HepG2 (cell line): ENCODE results near the gene PLOD3. TPM values are rescaled to one million over a fixed set of nuclear protein-coding genes. Genes with fewer than 3 reads are reported as not detected.
A peak's percentile ranks its signal among the peaks of the same experiment; 100 is the strongest.

Experiments used
- ASH2L ChIP-seq: fragments of 300-600, 200-600 bp; sonication (generic); IDR thresholded peaks from 2 replicates; pipeline ENCODE4 v1.7.0; 2017; ENCODE audit warnings: low read depth, mild to moderate bottlenecking, moderate library complexity, mixed read lengths, low read length; ENCODE audit not compliant: insufficient read length
- CEBPG ChIP-seq: IDR thresholded peaks from 2 replicates; pipeline ENCODE4 v1.6.1; 2016
- CENPX ChIP-seq: sonication (generic); formaldehyde crosslinking; IDR thresholded peaks from 2 replicates; pipeline ENCODE4 v1.9.0; 2021; ENCODE audit warnings: mild to moderate bottlenecking, missing genetic modification reagents, moderate library complexity
- EEA1 ChIP-seq: sonication (generic); formaldehyde crosslinking; IDR thresholded peaks from 2 replicates; pipeline ENCODE4 v1.5.1; 2020; ENCODE audit warnings: mild to moderate bottlenecking, missing genetic modification reagents, borderline replicate concordance
- NKX3-1 ChIP-seq: sonication (generic); formaldehyde crosslinking; IDR thresholded peaks from 2 replicates; pipeline ENCODE4 v1.5.0; 2020; ENCODE audit warnings: missing genetic modification reagents
- RBM39 ChIP-seq: fragments of 200-400 bp; formaldehyde crosslinking; IDR thresholded peaks from one replicate; pipeline ENCODE4 v1.6.1; 2018; ENCODE audit warnings: antibody characterized with exemption, mild to moderate bottlenecking, low read depth, low read length; ENCODE audit not compliant: poor library complexity, severe bottlenecking
- ZNF234 ChIP-seq: sonication (generic); formaldehyde crosslinking; conservative IDR thresholded peaks from 2 replicates; pipeline ENCODE4 v1.5.1; 2020; ENCODE audit warnings: mild to moderate bottlenecking, missing genetic modification reagents
- ZNF460 ChIP-seq: sonication (generic); formaldehyde crosslinking; IDR thresholded peaks from 2 replicates; pipeline ENCODE4 v1.5.1; 2020; ENCODE audit warnings: missing genetic modification reagents, mild to moderate bottlenecking, borderline replicate concordance
- ZNF468 ChIP-seq: sonication (generic); formaldehyde crosslinking; IDR thresholded peaks from 2 replicates; pipeline ENCODE4 v1.8.0; 2022; ENCODE audit warnings: mild to moderate bottlenecking, moderate library complexity, missing genetic modification reagents
- ZNF547 ChIP-seq: sonication (generic); formaldehyde crosslinking; IDR thresholded peaks from 2 replicates; pipeline ENCODE4 v1.5.1; 2020; ENCODE audit warnings: mild to moderate bottlenecking, missing genetic modification reagents
- ZNF562 ChIP-seq: sonication (generic); formaldehyde crosslinking; IDR thresholded peaks from 2 replicates; pipeline ENCODE4 v1.8.0; 2022; ENCODE audit warnings: missing genetic modification reagents, borderline replicate concordance
- ZNF616 ChIP-seq: sonication (generic); formaldehyde crosslinking; IDR thresholded peaks from 2 replicates; pipeline ENCODE4 v1.5.0; 2020; ENCODE audit warnings: low read depth, mild to moderate bottlenecking, missing genetic modification reagents
- ZNF772 ChIP-seq: sonication (generic); formaldehyde crosslinking; IDR thresholded peaks from 2 replicates; pipeline ENCODE4 v1.5.0; 2020; ENCODE audit warnings: mild to moderate bottlenecking, missing genetic modification reagents
- ZSCAN25 ChIP-seq: sonication (generic); formaldehyde crosslinking; IDR thresholded peaks from 2 replicates; pipeline ENCODE4 v1.8.0; 2022; ENCODE audit warnings: mild to moderate bottlenecking, missing genetic modification reagents
- polyA plus RNA-seq, 8 experiments: library from polyadenylated mRNA; depleted of rRNA in 3 of 8; stranded (reverse) in 7 of 8; unstranded in 1 of 8; fragments of >200 nt; fragmentation: Illumina TruSeq in 4 of 8; extraction: Trizol in 4 of 8; gene quantifications; 2 replicates each; pipeline versions ENCODE4 v1.2.1 to v1.2.3, GENCODE V29; 2011 to 2016; ENCODE audit warnings: low read depth in 4 of 8, missing spikeins in 1 of 8, mixed read lengths in 1 of 8; ENCODE audit not compliant: insufficient read depth in 1 of 8
- total RNA-seq, 5 experiments: library from RNA; depleted of rRNA; stranded (reverse); fragments of >200 nt; fragmentation: Illumina TruSeq; extraction: Trizol; gene quantifications; 2 replicates each; pipeline ENCODE4 v1.2.3, GENCODE V29; 2016; ENCODE audit warnings: low read depth in 1 of 5
- TF ChIP-seq, protein P1 (sequence below): IDR thresholded peaks from 2 replicates; pipeline ENCODE4 v1.4.0; 2020; ENCODE audit warnings: mild to moderate bottlenecking, missing genetic modification reagents
- TF ChIP-seq, protein P2 (sequence below): IDR thresholded peaks from 2 replicates; pipeline ENCODE4 v1.6.1; 2016; ENCODE audit warnings: missing biosample characterization, missing genetic modification reagents, low read depth
- TF ChIP-seq, protein P3 (sequence below): sonication (generic); formaldehyde crosslinking; IDR thresholded peaks from 2 replicates; pipeline ENCODE4 v1.4.0; 2020; ENCODE audit warnings: missing genetic modification reagents
- TF ChIP-seq, protein P4 (sequence below): sonication (generic); formaldehyde crosslinking; IDR thresholded peaks from 2 replicates; pipeline ENCODE4 v1.5.0; 2020; ENCODE audit warnings: missing genetic modification reagents
- TF ChIP-seq, protein P5 (sequence below): sonication (generic); formaldehyde crosslinking; IDR thresholded peaks from 2 replicates; pipeline ENCODE4 v1.4.0; 2020; ENCODE audit warnings: missing genetic modification reagents, mild to moderate bottlenecking, borderline replicate concordance

Gene PLOD3
- total and polyA plus RNA-seq, 2 of the 13 experiments (the other 11 are each of a cell fraction or from before 2014, with no cell fraction given), result 65.8 to 67.4 TPM

DNA sequence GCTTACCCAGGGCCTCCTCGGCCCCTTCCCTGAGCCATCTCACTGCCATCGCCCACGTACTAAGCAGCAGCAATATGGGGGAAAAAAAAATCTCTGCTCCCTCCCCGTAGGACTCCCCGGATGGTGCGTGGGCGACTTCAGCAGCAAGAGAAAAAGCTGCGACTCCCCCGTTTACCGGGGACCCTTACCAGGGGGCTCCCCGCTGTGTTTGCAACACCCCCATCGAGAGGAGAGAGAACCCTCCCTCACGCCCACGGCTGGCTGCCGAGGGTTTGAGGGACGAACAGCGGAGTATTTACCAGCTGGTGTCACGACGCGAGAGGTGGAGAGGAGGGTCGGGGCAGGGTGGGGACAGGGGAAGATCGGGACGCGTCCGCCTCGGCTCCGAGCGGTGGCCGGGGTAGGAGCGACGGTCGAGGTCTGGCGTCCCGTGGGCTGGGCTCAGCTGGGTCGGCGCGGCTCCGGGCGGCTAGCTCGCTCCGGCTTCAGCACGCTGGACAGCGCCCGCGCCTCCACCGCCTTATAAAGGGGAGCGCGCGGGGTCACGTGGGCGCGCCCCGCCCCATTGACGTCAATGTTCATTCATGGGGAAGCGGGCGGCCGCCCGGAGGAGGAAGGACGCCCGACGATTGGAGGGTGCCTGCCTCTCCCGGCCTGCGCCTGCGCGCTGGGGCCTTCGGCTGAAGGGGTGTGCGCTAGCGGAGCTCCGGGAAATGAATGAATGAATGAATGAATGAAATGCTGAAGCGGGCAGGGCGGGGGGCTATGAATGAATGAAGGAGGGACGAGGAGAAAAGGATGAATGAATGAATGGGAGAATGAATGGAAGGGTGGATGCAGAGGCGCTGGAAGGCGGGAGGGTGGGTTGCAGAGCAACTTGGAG is 52.1 kb downstream of the PLOD3 start, which contains the start of gene VGF (continued):
- TF ChIP-seq, protein P1, sequence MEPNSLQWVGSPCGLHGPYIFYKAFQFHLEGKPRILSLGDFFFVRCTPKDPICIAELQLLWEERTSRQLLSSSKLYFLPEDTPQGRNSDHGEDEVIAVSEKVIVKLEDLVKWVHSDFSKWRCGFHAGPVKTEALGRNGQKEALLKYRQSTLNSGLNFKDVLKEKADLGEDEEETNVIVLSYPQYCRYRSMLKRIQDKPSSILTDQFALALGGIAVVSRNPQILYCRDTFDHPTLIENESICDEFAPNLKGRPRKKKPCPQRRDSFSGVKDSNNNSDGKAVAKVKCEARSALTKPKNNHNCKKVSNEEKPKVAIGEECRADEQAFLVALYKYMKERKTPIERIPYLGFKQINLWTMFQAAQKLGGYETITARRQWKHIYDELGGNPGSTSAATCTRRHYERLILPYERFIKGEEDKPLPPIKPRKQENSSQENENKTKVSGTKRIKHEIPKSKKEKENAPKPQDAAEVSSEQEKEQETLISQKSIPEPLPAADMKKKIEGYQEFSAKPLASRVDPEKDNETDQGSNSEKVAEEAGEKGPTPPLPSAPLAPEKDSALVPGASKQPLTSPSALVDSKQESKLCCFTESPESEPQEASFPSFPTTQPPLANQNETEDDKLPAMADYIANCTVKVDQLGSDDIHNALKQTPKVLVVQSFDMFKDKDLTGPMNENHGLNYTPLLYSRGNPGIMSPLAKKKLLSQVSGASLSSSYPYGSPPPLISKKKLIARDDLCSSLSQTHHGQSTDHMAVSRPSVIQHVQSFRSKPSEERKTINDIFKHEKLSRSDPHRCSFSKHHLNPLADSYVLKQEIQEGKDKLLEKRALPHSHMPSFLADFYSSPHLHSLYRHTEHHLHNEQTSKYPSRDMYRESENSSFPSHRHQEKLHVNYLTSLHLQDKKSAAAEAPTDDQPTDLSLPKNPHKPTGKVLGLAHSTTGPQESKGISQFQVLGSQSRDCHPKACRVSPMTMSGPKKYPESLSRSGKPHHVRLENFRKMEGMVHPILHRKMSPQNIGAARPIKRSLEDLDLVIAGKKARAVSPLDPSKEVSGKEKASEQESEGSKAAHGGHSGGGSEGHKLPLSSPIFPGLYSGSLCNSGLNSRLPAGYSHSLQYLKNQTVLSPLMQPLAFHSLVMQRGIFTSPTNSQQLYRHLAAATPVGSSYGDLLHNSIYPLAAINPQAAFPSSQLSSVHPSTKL, result peak; percentile 88
- TF ChIP-seq NKX3-1 (CRISPR knock-in tag), result peak; percentile 99
- no peak for TF ChIP-seq ZNF460 (CRISPR knock-in tag)
- TF ChIP-seq, protein P2, sequence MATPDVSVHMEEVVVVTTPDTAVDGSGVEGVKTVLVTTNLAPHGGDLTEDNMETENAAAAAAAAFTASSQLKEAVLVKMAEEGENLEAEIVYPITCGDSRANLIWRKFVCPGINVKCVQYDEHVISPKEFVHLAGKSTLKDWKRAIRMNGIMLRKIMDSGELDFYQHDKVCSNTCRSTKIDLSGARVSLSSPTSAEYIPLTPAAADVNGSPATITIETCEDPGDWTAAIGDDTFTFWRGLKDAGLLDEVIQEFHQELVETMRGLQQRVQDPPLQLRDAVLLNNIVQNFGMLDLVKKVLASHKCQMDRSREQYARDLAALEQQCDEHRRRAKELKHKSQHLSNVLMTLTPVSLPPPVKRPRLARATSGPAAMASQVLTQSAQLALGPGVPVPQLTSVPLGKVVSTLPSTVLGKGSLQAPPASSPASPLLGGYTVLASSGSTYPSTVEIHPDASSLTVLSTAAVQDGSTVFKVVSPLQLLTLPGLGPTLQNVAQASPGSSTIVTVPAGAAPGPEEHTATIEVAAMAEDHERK (CRISPR knock-in tag), result peak; percentile 46; the same call in 1 of the 2 replicates
- TF ChIP-seq RBM39, result no peak
- no peak for TF ChIP-seq ASH2L
- peak; percentile 99 for TF ChIP-seq ZNF772 (CRISPR knock-in tag)
- TF ChIP-seq ZSCAN25 (CRISPR knock-in tag), result peak; percentile 87; the same call in 1 of the 2 replicates
- TF ChIP-seq, protein P3, sequence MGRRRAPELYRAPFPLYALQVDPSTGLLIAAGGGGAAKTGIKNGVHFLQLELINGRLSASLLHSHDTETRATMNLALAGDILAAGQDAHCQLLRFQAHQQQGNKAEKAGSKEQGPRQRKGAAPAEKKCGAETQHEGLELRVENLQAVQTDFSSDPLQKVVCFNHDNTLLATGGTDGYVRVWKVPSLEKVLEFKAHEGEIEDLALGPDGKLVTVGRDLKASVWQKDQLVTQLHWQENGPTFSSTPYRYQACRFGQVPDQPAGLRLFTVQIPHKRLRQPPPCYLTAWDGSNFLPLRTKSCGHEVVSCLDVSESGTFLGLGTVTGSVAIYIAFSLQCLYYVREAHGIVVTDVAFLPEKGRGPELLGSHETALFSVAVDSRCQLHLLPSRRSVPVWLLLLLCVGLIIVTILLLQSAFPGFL (CRISPR knock-in tag), result peak; percentile 94; the same call in 1 of the 2 replicates
- TF ChIP-seq ZNF468, result peak; percentile 97
- no peak for TF ChIP-seq CENPX (CRISPR knock-in tag)
- TF ChIP-seq ZNF547 (CRISPR knock-in tag), result peak; percentile 99
- TF ChIP-seq ZNF234, result no peak; the same call in 1 of the 2 replicates
- TF ChIP-seq ZNF562, result no peak
- TF ChIP-seq, protein P4, sequence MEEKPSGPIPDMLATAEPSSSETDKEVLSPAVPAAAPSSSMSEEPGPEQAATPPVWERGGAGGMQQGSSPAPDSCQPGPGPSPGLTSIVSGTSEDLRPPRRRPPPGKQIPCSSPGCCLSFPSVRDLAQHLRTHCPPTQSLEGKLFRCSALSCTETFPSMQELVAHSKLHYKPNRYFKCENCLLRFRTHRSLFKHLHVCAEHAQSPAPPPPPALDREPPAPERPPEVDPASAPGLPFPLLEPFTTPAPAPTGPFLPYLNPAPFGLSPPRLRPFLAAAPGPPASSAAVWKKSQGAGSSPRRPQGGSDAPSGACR, result peak; percentile 90
- TF ChIP-seq CEBPG (CRISPR knock-in tag), result 0 out of 2 replicates have a peak, but pooled peaks have one; percentile 26
- peak; percentile 99 for TF ChIP-seq EEA1 (CRISPR knock-in tag)
- peak; percentile 98 for TF ChIP-seq ZNF616 (CRISPR knock-in tag)
- TF ChIP-seq, protein P5, sequence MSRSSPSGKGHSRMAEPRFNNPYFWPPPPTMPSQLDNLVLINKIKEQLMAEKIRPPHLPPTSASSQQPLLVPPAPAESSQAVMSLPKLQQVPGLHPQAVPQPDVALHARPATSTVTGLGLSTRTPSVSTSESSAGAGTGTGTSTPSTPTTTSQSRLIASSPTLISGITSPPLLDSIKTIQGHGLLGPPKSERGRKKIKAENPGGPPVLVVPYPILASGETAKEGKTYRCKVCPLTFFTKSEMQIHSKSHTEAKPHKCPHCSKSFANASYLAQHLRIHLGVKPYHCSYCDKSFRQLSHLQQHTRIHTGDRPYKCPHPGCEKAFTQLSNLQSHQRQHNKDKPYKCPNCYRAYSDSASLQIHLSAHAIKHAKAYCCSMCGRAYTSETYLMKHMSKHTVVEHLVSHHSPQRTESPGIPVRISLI (CRISPR knock-in tag), result peak; percentile 17; the same call in 1 of the 2 replicates
